RCC 7860 (cell line): ENCODE measurements around the gene PIWIL4.
A peak's percentile ranks its signal among the peaks of the same experiment; 100 is the strongest.
"Not testable (repeated sequence)": the region's sequence is repeated elsewhere in the genome, so short reads cannot be mapped to it uniquely, and the experiment has no call there.

Experiments
- DNase-seq: peaks from one replicate; pipeline ENCODE4 v3.0.0-alpha.2; 2015; ENCODE audit warnings: low spot score
- FAIRE-seq: peaks from 2 replicates; lab custom pipeline; 2012; peaks lifted over from hg19 to GRCh38; lab: Jason Lieb, UNC

PIWIL4 gene

DNA sequence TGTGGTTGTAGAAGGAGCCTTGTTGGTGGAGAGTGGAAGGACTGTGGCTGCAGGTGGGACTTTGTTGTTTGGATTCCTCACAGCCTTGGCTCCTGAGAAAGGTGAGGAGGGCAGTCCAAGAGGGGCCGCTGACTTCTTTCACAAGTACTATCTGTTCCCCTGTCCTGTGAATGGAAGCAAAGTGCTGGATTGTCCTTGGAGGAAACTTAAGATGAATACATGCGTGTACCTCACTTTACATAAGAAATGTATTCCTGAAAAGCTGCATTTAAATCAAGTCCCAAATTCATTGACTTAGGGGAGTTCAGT is 21.1 kb upstream of the PIWIL4 start:
- DNase-seq (no peak), FAIRE-seq (no peak)

DNA sequence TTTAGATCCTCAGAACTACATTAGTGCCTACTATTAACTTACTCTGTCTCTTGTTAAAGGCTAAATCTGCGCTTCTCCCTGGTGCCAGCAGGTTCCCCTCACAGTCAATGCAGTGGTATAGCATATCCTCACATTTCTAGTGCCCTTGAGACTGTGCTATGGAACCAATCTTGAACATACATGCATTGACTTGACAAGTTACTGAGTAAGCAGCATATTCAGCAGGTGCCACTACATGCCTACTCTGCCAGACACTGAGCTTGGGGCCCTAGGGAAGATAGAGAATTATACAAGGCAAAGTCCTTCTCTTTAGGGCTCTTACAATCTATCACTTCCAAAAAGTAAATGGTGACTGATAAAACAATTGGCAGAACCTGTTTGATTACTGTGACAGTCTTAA is 20.3 kb upstream of the PIWIL4 start:
- no peak for DNase-seq
- no peak for FAIRE-seq

DNA sequence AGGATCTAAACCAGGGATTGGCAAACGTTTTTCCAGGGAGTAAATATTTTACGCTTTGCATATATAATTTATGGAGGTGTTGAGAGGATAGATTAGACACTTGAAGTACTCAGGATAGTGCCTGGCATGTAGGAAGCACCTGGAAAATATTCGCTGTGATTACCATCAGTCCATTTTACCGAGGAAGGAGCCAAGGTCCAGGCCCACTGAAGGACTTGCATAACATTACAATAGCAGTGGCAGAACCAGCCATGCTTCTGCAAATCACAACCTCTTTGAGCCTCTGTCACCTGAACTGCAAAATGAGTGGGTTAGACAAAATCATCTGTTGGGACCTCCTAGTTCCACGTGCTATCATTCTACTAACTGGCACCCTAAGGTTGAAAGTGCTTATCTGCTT is 18.0 kb upstream of the PIWIL4 start:
- no peak for DNase-seq

DNA sequence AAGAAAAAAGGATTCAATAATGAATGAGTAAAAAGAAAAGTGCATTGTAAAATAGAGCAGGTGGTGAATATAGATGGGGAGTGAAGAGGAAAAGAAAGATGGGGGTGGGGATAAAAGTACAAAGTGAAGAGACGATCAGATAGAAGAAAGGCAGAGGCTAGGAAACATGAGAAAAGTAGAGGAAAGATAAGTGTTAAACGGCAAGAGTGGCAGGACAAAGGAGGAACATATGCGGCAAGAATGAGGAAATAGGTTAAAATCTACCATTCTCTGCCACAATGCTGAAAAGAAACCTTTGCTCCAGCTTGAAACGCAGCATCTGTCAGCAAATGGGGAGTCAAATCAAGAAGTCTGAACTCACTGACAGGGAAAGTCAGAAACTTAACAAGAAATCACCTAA is 16.7 kb upstream of the PIWIL4 start:
- DNase-seq (no peak), FAIRE-seq (no peak)

More for the DNA sequence above, 18.0 kb upstream of the PIWIL4 start:
- FAIRE-seq, result no peak

DNA sequence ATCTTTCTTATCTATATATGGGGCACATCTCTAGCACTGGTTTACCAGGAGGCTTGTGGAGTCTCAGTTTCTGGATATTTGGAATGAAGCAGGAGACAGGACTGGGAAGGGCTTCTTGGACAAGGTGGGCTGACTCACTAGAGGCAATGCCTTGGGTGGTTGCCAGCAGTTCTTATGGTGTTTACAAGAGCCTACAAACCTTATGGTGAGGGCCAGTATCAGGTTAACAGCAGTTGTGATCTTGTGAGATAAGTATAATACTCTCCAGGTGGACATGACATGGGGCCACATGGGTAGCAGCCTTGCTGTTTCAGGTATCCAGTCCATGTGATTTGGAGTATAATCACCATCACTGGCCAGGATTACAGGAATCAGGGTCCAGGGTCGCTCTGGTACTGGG is 13.2 kb upstream of the PIWIL4 start:
- no peak for FAIRE-seq
- no peak for DNase-seq

DNA sequence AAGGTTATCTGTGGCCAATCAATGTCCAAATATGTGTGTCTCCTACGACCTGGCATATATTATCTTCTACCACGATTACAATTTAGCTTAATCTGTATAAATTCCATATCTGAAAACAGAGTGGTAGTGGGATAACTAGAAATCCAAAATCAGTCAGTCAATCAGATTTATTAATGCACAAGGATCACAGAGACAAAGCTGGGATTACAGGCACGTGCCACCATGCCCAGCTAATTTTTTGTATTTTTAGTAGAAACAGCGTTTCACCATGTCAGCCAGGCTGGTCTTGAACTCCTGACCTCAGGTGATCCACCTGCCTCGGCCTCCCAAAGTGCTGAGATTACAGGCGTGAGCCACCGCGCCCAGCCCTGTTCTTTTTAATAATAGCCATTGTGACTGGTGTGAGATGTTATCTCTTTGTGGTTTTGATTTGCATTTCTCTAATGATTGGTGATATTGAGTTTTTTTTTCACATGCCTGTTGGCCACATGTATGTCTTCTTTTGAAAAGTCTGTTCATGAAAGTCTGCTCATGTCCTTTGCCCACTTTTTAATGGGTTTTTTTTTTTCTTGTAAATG is 11.3 kb upstream of the PIWIL4 start:
- FAIRE-seq, DNase-seq: not testable (repeated sequence)

DNA sequence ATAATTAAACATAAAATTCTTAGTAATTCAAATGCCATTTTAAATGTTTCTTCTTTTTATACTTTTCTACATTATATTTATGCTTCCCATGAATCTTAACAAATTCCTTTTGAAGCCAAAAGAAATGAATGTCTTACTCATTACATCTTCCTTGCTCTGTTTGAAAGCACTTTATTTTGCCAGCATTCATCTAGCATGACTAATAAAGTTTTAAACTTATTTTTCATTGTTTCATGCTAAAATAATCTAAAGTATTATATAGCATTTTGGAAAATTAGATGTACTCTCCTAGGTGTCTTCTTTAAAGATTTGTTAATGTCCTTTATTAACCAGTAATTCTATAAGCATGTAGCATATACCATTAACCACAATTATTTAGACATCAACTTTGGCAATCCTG is 9.7 kb upstream of the PIWIL4 start:
- DNase-seq, result no peak
- no peak for FAIRE-seq

DNA sequence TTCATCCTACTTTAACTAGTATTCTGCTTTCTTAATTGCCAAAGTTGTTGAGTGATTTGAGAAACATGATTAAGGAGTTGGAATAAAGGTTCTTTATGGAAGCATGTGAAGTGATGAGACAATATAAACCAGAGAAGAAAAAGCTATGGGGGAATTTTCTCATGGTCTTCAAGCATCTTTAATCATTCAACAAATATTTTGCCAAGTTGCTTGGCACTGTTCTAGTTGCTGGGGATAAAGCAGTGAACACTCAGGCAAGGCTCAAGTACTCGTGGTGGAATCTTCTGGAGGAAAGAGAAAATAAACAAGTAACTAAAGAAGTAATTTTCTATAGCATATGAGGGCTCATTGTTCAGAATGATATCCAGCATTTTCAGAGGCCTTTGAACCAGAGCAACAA is 9.2 kb upstream of the PIWIL4 start:
- DNase-seq, result no peak
- no peak for FAIRE-seq

DNA sequence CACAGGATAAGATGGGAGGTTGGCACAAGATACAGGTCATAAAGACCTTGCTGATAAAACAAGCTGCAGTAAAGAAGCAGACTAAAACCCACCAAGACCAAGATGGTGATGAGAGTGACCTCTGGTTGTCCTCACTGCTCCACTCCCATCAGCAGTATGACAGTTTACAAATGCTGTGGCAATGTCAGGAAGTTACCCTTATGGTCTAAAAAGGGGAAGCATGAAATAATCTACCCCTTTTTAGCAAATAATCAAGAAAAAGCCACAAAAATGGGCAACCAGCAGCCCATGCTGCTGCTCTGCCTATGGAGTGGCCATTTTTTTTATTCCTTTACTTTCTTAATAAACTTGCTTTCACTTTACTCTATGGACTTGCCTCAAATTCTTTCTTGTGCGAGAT is 8.7 kb upstream of the PIWIL4 start:
- no peak for DNase-seq

DNA sequence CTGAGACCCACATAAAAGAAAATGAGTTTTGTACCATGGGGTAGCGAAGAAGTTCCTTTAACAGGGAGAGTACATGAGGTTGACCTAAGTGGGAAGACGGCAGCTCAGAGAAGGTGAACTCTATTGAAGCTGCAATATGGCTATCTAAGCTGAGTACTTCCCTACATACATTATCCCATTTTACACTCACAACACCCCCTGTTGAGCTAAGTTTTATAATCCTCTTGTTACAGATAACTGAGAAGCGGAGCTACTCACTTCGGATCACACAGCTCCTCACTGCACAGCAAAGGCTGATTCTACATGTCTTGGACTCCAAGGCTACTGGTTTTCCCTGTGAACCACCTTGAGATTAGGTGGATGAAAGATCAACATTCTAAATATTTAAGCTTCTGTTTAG is 8.2 kb upstream of the PIWIL4 start:
- DNase-seq, result no peak

More for the DNA sequence above, 8.7 kb upstream of the PIWIL4 start:
- no peak for FAIRE-seq

DNA sequence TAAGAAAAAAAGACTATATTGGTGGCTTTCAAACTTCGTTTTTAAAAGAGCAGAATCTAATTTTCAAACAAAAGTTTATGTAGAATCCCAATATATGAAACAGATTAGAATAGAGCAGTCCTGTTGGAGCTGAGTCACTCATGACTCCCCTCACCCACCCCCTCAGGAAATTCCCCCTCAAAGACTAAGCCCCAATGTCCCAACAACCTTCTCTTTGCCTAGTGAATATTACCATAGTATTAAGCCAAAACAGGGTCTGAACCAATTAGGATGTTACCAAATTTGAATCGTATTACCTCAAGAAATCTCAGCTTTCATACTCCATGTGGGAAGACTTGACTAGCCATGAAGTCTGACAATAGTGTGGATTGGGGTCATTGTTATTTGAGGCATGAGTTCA is 7.8 kb upstream of the PIWIL4 start:
- FAIRE-seq, result no peak

More for the DNA sequence above, 8.2 kb upstream of the PIWIL4 start:
- FAIRE-seq, result no peak

DNA sequence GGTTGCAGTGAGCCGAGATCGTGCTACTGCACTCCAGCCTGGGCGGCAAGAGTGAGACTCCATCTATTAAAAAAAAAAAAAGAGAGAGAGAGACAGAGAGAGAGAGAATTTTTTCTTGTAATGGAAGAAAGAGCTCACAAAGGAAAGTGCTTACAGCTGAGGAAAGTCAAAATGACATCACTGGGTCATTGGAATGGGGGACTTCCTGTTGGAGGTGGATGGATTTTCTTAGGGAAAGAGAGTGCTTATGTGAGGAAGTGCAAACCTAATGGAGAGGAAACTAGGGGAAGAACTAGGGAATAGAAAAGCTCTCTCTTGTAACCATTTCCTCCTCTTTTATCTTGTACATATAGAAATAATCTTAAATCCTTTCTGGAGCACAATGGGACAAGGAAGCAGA is 6.3 kb upstream of the PIWIL4 start:
- no peak for FAIRE-seq
- DNase-seq, result no peak

More for the DNA sequence above, 7.8 kb upstream of the PIWIL4 start:
- DNase-seq, result no peak

DNA sequence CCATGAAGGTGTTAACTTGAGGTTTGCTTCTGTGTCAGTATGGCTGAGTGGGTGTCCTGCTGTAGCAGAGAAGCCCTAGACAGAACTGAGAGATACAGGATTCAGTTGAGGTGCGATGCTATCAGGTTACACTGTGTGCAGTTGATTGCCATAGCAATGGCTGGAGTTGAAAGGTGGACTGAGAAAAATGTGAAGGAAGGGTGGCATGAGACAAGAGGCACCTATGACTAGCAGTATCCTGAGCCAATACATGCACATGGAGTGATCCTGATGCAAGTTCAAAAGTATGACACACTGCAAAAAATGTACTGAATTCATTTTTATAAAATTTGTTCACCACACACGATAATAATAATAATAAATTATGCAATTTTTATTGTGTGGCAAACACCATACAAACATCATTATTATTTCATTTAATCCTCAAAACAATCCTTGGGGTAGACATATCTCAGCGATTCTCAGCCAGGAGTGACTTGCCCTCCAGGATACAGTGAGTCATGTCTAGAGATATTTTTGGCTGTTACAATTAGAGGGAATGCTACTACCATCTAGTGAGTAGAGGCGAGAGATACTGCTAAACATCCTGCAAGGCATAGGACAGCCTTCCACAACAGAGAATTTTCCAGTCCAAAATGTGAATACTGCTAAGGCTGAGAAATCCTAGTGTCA is 3.9 kb upstream of the PIWIL4 start:
- no peak for FAIRE-seq
- DNase-seq, result peak; percentile 50

DNA sequence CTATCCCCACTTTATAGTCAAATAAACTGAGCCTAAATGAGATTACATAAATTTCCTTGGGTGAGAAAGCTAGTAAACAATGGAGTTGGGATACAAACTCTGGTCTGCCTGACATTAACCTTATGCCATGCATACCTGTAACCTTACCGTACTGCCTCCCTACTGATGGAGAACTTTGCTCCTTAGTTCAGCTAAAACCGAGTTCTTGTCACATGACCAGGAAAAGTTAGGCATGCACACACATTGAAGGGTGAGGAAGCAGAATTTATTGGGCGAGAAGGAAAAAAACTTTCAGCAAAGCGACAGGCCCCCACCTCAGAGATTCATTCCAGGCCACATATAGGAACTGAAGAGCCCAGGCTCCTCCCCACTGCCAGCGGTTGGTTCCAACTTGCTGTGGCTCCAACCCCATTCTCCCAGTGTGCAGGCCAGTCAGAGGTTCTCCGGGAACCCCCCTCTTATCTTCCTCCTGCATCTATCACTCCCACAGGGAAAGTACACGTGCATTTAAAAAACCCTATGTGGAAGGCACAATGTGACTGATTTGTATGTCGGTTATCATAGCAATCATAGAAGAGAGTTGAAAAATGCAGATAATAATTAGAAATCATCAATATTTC is 3.2 kb upstream of the PIWIL4 start:
- no peak for FAIRE-seq
- no peak for DNase-seq

DNA sequence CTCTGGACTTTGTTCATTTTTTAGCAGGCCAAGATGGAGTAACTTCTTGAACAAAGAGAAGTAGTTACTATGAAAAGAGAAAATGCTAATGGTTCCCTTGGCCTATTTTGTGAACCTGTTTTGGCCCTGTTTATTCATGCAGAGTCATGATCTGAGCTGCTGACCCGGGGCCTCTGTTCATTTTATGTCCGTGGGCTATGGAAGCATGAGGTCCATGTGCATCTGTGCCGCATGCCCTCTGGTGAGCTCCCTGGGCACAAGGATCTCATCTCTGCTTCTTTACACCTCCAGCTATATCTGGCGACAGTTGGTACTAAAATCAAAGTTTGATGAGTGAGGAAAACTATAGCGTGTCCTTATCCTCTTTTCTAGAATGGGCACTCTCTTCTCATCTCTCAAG is 1.0 kb downstream of the PIWIL4 start:
- no peak for DNase-seq
- FAIRE-seq, result no peak

DNA sequence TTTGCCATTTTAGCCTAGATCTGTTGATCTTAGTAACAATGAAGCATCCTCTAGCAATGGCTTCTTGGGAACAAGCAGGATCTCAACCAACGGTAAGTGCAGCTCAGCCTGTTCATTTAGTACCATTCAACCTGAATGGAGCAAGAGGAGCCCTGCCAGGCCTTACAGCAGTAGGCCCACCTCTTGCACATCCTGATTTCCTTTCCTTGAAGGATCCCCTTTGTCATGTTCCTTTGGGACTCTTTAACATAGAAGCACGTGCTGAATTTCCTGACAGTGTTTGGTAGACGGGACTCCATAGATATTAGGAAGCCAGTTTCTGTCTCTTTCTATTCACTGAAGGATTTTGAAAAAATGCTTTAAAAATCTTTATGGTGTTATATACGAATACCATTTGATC is 1.5 kb downstream of the PIWIL4 start:
- no peak for FAIRE-seq
- DNase-seq, result no peak

DNA sequence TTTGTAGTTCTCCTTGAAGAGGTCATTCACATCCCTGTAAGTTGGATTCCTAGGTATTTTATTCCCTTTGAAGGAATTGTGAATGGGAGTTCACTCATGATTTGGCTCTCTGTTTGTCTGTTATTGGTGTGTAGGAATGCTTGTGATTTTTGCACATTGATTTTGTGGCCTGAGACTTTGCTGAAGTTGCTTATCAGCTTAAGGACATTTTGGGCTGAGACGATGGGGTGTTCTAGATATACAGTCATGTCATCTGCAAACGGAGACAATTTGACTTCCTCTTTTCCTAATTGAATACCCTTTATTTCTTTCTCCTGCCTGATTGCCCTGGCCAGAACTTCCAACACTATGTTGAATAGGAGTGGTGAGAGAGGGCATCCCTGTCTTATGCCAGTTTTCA is 5.8 kb downstream of the PIWIL4 start:
- DNase-seq, FAIRE-seq: not testable (repeated sequence)

DNA sequence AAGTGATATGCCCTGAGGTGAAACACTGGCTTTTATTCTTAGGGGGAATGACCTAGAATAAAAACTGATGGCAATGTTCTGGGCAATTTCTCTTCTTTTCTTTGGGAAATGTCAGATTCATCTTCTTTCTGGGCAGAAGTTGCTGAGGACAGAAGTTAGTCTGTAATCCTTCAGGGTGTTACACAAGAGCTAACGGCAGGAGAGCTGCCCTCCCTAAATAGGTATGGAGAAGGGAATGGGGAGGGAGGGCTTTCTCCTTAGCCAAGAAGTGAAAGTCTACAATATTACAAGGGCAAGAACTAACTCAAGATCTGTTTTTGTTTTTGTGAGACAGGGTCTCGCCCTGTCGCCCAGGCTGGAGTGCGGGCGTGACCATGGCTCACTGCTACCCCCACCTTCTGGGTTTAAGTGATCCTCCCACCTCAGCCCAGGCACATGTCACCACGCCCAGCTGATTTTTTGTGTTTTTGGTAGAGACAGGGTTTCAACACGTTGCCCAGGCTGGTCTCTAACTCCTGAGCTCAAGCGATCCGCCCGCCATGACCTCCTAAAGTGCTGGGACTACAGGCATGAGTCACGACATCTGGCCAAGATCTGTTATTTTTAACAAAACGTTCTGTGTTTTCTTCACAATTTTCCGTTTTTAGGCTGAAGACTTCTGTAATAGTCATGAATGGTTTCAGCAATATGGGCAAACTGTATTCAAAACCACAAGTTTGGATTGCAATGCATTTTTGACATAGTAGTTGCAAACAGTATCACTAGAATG is 7.2 kb downstream of the PIWIL4 start:
- FAIRE-seq (no peak), DNase-seq (no peak)

DNA sequence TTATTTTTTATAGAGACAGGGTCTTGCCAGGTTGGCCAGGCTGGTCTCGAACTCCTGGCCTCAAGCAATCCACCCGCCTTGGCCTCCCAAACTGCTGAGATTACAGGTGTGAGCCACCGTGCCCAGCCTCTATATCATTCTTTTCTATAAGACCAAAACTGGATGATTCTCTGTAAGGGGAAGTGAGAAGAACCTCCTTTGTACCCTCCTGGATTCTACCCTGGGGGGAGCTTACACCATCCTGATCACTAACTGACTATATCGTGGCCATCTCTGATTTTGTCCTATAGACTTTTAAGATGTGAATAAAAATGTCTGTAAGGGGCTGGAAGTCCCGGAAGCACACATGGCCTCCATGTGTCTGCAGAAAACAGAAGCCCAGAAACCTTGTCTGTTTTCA is 9.1 kb downstream of the PIWIL4 start:
- DNase-seq (no peak), FAIRE-seq (no peak)

DNA sequence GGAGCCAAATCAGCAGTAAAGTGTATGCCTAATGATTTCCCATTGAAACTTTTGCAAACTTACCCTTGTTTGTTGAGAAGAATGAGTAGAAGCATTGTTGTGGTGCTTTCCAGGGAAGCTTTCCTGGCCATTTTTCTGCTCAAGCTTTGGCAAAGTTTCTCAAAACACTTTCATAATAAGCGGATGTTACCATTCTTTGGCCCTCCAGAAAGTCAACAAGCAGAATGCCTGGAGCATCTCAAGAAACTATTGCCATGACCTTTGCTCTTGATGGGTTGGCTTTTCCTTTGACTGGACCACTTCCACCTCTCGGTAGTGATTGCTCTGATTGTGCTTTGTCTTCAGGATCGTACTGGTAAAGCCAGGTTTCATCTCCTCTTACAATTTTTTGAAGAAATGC is 10.7 kb downstream of the PIWIL4 start:
- DNase-seq (no peak), FAIRE-seq (no peak)

DNA sequence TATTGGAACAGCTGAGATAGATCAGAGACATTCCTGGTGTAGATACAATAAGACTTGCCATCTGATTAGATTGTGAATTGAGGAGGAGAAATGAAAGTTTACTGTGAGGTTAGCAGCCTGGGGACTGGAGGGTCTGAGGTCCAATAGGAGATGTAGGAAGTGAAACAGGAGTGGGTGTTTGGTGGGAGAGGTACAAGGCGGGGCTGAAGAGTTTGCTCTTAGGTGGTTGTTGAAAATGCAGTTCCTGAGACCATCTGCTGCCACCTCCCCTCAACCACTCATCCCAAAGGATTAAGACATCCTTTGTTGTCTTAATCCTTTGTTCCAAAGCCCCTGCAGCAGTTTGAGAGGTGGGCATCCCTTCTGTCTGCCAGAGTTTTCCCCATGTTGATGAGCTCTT is 14.8 kb downstream of the PIWIL4 start:
- no peak for FAIRE-seq
- no peak for DNase-seq
